Left cardiac atrium (tissue), 4 donors: ENCODE data around the gene IFIT1B. TPM values are rescaled to one million over a fixed set of nuclear protein-coding genes. Genes with fewer than 3 reads are reported as not detected.
"Not testable (repeated sequence)": the region's sequence is repeated elsewhere in the genome, so short reads cannot be mapped to it uniquely, and the experiment has no call there.

Experiments used
- ATAC-seq, 2 donors: fragments of 200-7000 bp; cut with Tn5 transposase; one replicate each; pipeline ENCODE4 v1.9.1; 2020; ENCODE audit warnings: mild to moderate bottlenecking in 2 of 2, moderate library complexity in 2 of 2
- DNase-seq: peaks from one replicate; pipeline ENCODE4 v3.0.0-alpha.2; 2020
- intact Hi-C, 2 donors: fragments of 100-400 bp; cut with DNase I; formaldehyde crosslinking; loops; one replicate each; pipeline versions ENCODE4 v1.14.1 to v1.15.1; 2022 to 2023
- total RNA-seq, 2 donors: library from RNA; stranded (reverse); fragmentation: NEBNext Ultra II Directional; extraction: Animal tissue kit (Norgen Biotek cat#: 25700); gene quantifications; one replicate each; pipeline ENCODE4 v1.2.1, GENCODE V29; 2021
- donor health status: DM: no; HTN: yes; CAD: no.
- donor health status: DM: no; HTN: yes; CAD: no; lungs with severe emphysema.
- donor health status: DM: yes; HTN: yes; CAD: no.
- donor health status: Dilated cardiomyopathy.

Gene IFIT1B
- total RNA-seq, 2 donors from 2014 or later, result not detected

- ATAC-seq (no peak), DNase-seq (no peak)
- intact Hi-C loops, result no loop called here
Observed at GRCh38 chr10:89371987-89372386, 5.9 kb upstream of the IFIT1B start.

GRCh38 chr10:89373916-89374711 lies 3.7 kb upstream of the IFIT1B start:
- ATAC-seq, result peak; percentile 97 to 98
- peak; percentile 87 for DNase-seq
- intact Hi-C loops, result no loop called here

GRCh38 chr10:89374713-89375141 lies 3.1 kb upstream of the IFIT1B start:
- ATAC-seq, result peak; percentile 61 to 64
- intact Hi-C loops, result no loop called here

GRCh38 chr10:89379103-89379502 lies 1.2 kb downstream of the IFIT1B start:
- ATAC-seq (no peak), DNase-seq (no peak)
- intact Hi-C loops, result no loop called here

More at GRCh38 chr10:89374713-89375141, 3.1 kb upstream of the IFIT1B start:
- DNase-seq, result no peak

GRCh38 chr10:89382757-89383156 lies 4.9 kb downstream of the IFIT1B start:
- no peak for DNase-seq
- intact Hi-C loops, result no loop called here
- ATAC-seq, result no peak

- ATAC-seq, result peak; percentile 30 to 66
- intact Hi-C loops, result no loop called here
- no peak for DNase-seq
Observed at GRCh38 chr10:89384474-89385340, 6.9 kb downstream of the IFIT1B start.

GRCh38 chr10:89388806-89389205 lies 10.9 kb downstream of the IFIT1B start:
- no peak for DNase-seq
- ATAC-seq, result no peak
- intact Hi-C loops, result no loop called here

- DNase-seq, result no peak
- intact Hi-C loops, result no loop called here
- ATAC-seq, result no peak
Observed at GRCh38 chr10:89389254-89389653, 11.4 kb downstream of the IFIT1B start.

- DNase-seq, result no peak
- intact Hi-C loops, result loop anchor here in 1 of 2 donors (2.0 kb wide), 1 partner anchor 128 kb away; no protein-coding TSS in a partner anchor
- ATAC-seq, result no peak
Observed at GRCh38 chr10:89390476-89391225, 12.8 kb downstream of the IFIT1B start.

- ATAC-seq, DNase-seq: not testable (repeated sequence)
- intact Hi-C loops, result loop anchor here in 1 of 2 donors (2.0 kb wide), 1 partner anchor 128 kb away; no protein-coding TSS in a partner anchor
Observed at GRCh38 chr10:89391226-89391576, 13.3 kb downstream of the IFIT1B start.

GRCh38 chr10:89391907-89392756 lies 14.3 kb downstream of the IFIT1B start, which contains the start of gene IFIT1:
Gene IFIT1 (plus strand): TSS chr10:89392623. CDS start chr10:89392713, 90 bp downstream.
- intact Hi-C loops, result loop anchor here in 1 of 2 donors (2.0 kb wide), 1 partner anchor 129 kb away; no protein-coding TSS in a partner anchor
- ATAC-seq (peak; percentile 96 to 98), DNase-seq (no peak)

GRCh38 chr10:89392974-89393373 lies 15.1 kb downstream of the IFIT1B start:
- DNase-seq (no peak), ATAC-seq (peak; percentile 62 to 76)
- intact Hi-C loops, result no loop called here

GRCh38 chr10:89393898-89394297 lies 16.0 kb downstream of the IFIT1B start:
- DNase-seq, result no peak
- no peak for ATAC-seq
- intact Hi-C loops, result no loop called here

- no peak for DNase-seq
- ATAC-seq, result no peak
- intact Hi-C loops, result no loop called here
Observed at GRCh38 chr10:89395141-89395540, 17.3 kb downstream of the IFIT1B start.

- ATAC-seq (no peak), DNase-seq (no peak)
- intact Hi-C loops, result no loop called here
Observed at GRCh38 chr10:89398003-89398749, 20.3 kb downstream of the IFIT1B start.

- intact Hi-C loops, result no loop called here
- ATAC-seq (no peak), DNase-seq (no peak)
Observed at GRCh38 chr10:89399956-89400355, 22.1 kb downstream of the IFIT1B start.

- DNase-seq (no peak), ATAC-seq (no peak)
- intact Hi-C loops, result no loop called here
Observed at GRCh38 chr10:89403043-89403442, 25.2 kb downstream of the IFIT1B start.
